Testis (tissue), 3 donors: ENCODE measurements around the gene CDK5RAP2. TPM values are rescaled to one million over a fixed set of nuclear protein-coding genes. Genes with fewer than 3 reads are reported as not detected.

Experiments
- DNase-seq: peaks from one replicate; pipeline ENCODE4 v3.0.0-alpha.2; 2019
- H3K27ac ChIP-seq, 2 donors: fragments of 200-600 bp; sonication (generic); one replicate each; pipeline ENCODE4 v1.5.1; 2019
- H3K27me3 ChIP-seq: fragments of 200-600 bp; sonication (generic); one replicate; pipeline ENCODE4 v1.5.1; 2019
- H3K36me3 ChIP-seq: fragments of 200-600 bp; sonication (generic); one replicate; pipeline ENCODE4 v1.5.1; 2017; ENCODE audit warnings: low read depth; ENCODE audit errors: missing control alignments
- H3K4me1 ChIP-seq: fragments of 200-600 bp; sonication (generic); one replicate; pipeline ENCODE4 v1.5.1; 2019
- H3K4me3 ChIP-seq, 2 donors: fragments of 200-600 bp; sonication (generic); one replicate each; pipeline ENCODE4 v1.5.1; 2017 to 2019
- H3K9me3 ChIP-seq: fragments of 200-600 bp; sonication (generic); one replicate; pipeline ENCODE4 v1.5.1; 2017
- CTCF ChIP-seq, 3 experiments: fragments of 450-650 bp in 2 of 3; fragments of 200-600 bp in 1 of 3; sonication (generic) in 1 of 3; IDR thresholded peaks; one replicate each; pipeline ENCODE4 v1.5.1; 2016 to 2019; ENCODE audit warnings: antibody characterized with exemption in 3 of 3, mild to moderate bottlenecking in 2 of 3, moderate library complexity in 1 of 3
- POLR2A ChIP-seq: fragments of 450-650 bp; IDR thresholded peaks from one replicate; pipeline ENCODE4 v1.6.1; 2017; ENCODE audit warnings: antibody characterized with exemption, mild to moderate bottlenecking, moderate library complexity
- WGBS, 2 donors: methylation state at CpG; one replicate each; pipeline ENCODE4 v1.1.5; 2018; 5-methylcytosine and 5-hydroxymethylcytosine counted together
- intact Hi-C: fragments of 100-400 bp; cut with DNase I; formaldehyde crosslinking; loops from one replicate; pipeline ENCODE4 v1.15.1; 2023; ENCODE audit warnings: low total_unique reads
- polyA plus RNA-seq: library from polyadenylated mRNA; stranded (reverse); fragments of 350-450 nt; fragmentation: Illumina TruSeq; extraction: RNeasy Lipid Tissue Mini Kit (QIAGEN cat#74804); gene quantifications from one replicate; pipeline ENCODE4 v1.2.3, GENCODE V29; 2014; ENCODE audit warnings: low read depth, low replicate concordance; ENCODE audit not compliant: insufficient read depth
- total RNA-seq, 2 donors: library from RNA; depleted of rRNA; stranded (reverse); fragments of >200 nt; gene quantifications; one replicate each; pipeline ENCODE4 v1.2.3, GENCODE V29; 2016

The CDK5RAP2 gene
- total and polyA plus RNA-seq, 3 donors from 2014 or later: 64.9 to 80.5 (median 76.1) TPM

GRCh38 chr9:120394058-120394669, 185.8 kb downstream of the CDK5RAP2 start:
- Histone ChIP-seq H3K4me3 (no peak overlapping the region), H3K36me3 (no peaks in the 10 kb centered on the region), H3K4me1 (no peaks in the 10 kb centered on the region), H3K9me3 (no peaks in the 10 kb centered on the region), H3K27ac (no peak overlapping the region), H3K27me3 (no peaks in the 10 kb centered on the region)
- DNase-seq: no peak
- 83 to 86% methylated on average over 13 of the region's 13 CpGs for WGBS, 2 donors
- TF ChIP-seq POLR2A (no peak), CTCF (IDR thresholded peaks at IDR 0.05) (no peak)
- intact Hi-C loops: no loop called here

GRCh38 chr9:120393386-120394057, 186.4 kb downstream of the CDK5RAP2 start:
- no peak for TF ChIP-seq CTCF (IDR thresholded peaks at IDR 0.05)
- no peak for TF ChIP-seq POLR2A
- Histone ChIP-seq H3K9me3 (no peaks in the 10 kb centered on the region), H3K4me3 (no peak overlapping the region), H3K36me3 (no peaks in the 10 kb centered on the region), H3K27ac (no peak overlapping the region), H3K27me3 (no peaks in the 10 kb centered on the region), H3K4me1 (no peaks in the 10 kb centered on the region)
- WGBS, 2 donors: 72 to 80% methylated on average over 7 of the region's 7 CpGs
- no peak for DNase-seq
- intact Hi-C loops: no loop called here

DNA sequence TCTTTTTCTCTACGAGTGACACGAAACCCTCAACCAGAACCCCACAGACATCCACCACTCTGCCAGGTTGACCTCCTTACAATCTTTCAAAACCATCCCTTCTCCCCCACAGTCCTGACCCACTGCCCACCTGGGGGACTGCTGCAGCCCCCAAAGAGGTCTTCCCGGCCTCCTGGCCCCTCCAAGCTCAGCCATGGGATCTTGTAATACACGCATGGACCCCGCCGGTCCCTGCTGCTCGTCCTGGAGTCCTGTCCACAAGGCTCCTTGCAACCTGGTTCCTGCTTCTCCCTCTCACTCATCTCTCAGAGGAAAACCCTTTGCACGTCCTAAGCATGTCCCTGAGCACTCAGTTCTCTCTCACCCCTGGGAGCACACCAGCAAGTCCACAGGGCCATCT, 187.3 kb downstream of the CDK5RAP2 start:
- no peak for TF ChIP-seq CTCF (IDR thresholded peaks at IDR 0.05)
- no peak for TF ChIP-seq POLR2A
- DNase-seq: no peak
- Histone ChIP-seq H3K27me3 (no peaks in the 10 kb centered on the region), H3K36me3 (no peaks in the 10 kb centered on the region), H3K4me3 (no peak overlapping the region), H3K27ac (no peak overlapping the region), H3K9me3 (no peaks in the 10 kb centered on the region), H3K4me1 (peaks cover 2% of the 10 kb centered on the region)
- intact Hi-C loops: no loop called here
- WGBS, 2 donors: 92 to 97% methylated on average over 8 of the region's 8 CpGs

DNA sequence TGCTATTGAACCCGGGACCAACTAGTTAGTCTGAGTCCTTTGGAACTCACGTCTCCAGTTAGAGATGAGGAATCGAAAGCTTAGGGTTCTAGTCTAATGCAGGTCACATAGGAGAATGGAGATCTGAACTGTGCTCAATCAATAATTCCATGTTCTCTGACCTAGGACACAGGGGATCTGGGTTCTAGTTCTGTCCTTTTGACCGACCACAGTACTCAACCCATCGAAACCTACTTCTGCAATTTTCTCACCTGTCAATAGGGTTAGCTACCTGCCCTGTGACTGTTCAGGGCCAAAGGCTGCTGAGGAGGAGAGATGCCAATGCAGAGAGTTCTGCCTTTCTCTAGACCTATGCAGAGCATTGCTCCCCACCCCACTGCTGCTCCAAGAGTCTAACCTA, 187.7 kb downstream of the CDK5RAP2 start:
- H3K36me3 ChIP-seq: no peaks in the 10 kb centered on the region
- no peak for DNase-seq
- no peak overlapping the region for H3K4me3 ChIP-seq
- intact Hi-C loops: no loop called here
- TF ChIP-seq POLR2A: no peak
- no peak for TF ChIP-seq CTCF (IDR thresholded peaks at IDR 0.05)
- peaks cover 7% of the 10 kb centered on the region for H3K4me1 ChIP-seq
- H3K27ac ChIP-seq: no peak overlapping the region
- no peaks in the 10 kb centered on the region for H3K9me3 ChIP-seq
- no peaks in the 10 kb centered on the region for H3K27me3 ChIP-seq
- WGBS, 2 donors: 97 to 98% methylated on average over 5 of the region's 5 CpGs

DNA sequence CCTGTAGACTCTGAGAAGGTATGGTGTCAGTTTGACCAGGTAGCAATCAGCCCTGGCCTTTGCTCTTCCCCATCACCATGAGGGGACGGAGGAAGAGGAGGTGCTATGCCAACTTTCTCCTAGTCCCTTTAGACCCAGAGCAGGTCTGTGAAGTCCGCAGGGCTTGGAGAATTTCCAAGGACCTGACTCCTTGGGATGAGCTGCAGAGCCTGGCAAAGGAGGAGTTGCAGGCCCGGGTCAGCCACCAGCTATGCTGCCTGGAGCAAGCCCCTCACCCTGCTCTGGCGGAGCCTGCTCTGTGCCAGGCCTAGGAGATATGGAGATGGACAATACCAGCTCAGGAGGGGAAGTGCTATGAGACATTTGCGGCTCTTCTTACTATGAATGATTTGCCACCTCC, 188.3 kb downstream of the CDK5RAP2 start:
- no peak overlapping the region for H3K27ac ChIP-seq
- 97% methylated on average over 5 of the region's 5 CpGs for WGBS, 2 donors
- no peak for DNase-seq
- peaks cover 12% of the 10 kb centered on the region for H3K4me1 ChIP-seq
- no peaks in the 10 kb centered on the region for H3K27me3 ChIP-seq
- no peak overlapping the region for H3K4me3 ChIP-seq
- H3K9me3 ChIP-seq: no peaks in the 10 kb centered on the region
- no peaks in the 10 kb centered on the region for H3K36me3 ChIP-seq
- no peak for TF ChIP-seq CTCF (IDR thresholded peaks at IDR 0.05)
- no peak for TF ChIP-seq POLR2A
- intact Hi-C loops: no loop called here
